ENCODE data around the gene MACROD2. TPM values are rescaled to one million over a fixed set of nuclear protein-coding genes. Genes with fewer than 3 reads are reported as not detected.

The MACROD2 gene
- total and polyA plus RNA-seq, 2 of the 4 experiments (the other 2 are of a cell fraction), result not detected

GRCh38 chr20:14634665-14635064 is 639.3 kb downstream of the MACROD2 start:
- Histone ChIP-seq H3K4me1 (ENCODE audit: control insufficient read depth, insufficient read depth, low read length) (no peaks in the 10 kb centered on the region), H3K79me1 (ENCODE audit: low read depth in 1 of 2, low read length in 2 of 2) (no peaks in the 10 kb centered on the region), H4K8ac (ENCODE audit: low read depth in 2 of 2, low read length in 2 of 2) (no peak overlapping the region), H4K91ac (ENCODE audit: insufficient read depth, low read depth, low read length) (no peak overlapping the region), H2BK120ac (ENCODE audit: low read depth, low read length) (no peak overlapping the region), H2AFZ (replicated peaks; ENCODE audit: low read length, poor library complexity) (no peak overlapping the region), H3K9me3 (ENCODE audit: control insufficient read depth, insufficient read depth, low read length) (no peaks in the 10 kb centered on the region), H2AK5ac (ENCODE audit: low read depth, low read length) (no peak overlapping the region), H3K4ac (ENCODE audit: low read depth, low read length) (no peak overlapping the region), H2BK15ac (ENCODE audit: low read depth, low read length) (no peak overlapping the region), H3K27ac (ENCODE audit: insufficient read depth, low read length) (no peak overlapping the region), H2BK5ac (ENCODE audit: low read depth, low read length, poor library complexity, severe bottlenecking) (no peak overlapping the region), H3K4me2 (ENCODE audit: low read depth, low read length) (no peak overlapping the region), H3K14ac (replicated peaks; ENCODE audit: low read depth, low read length) (no peak overlapping the region), H3K27me3 (ENCODE audit: control insufficient read depth, insufficient read depth, low read length) (no peaks in the 10 kb centered on the region), H3K9me1 (ENCODE audit: insufficient read depth, low read length) (no peaks in the 10 kb centered on the region), H3K56ac (ENCODE audit: extremely low read depth, insufficient read depth, low read length) (no peak overlapping the region), H3K9ac (ENCODE audit: low read depth, low read length) (no peak overlapping the region), H3K18ac (ENCODE audit: low read depth, low read length) (no peak overlapping the region), H4K5ac (ENCODE audit: low read depth, low read length) (no peak overlapping the region), H4K20me1 (ENCODE audit: insufficient read depth, low read length) (no peaks in the 10 kb centered on the region), H2AK9ac (replicated peaks; ENCODE audit: low read depth, low read length, poor library complexity) (no peak overlapping the region), H3K23ac (ENCODE audit: low read depth, low read length) (no peak overlapping the region), H3K4me3 (ENCODE audit: insufficient read depth, low read depth, low read length) (no peak overlapping the region), H2BK20ac (ENCODE audit: low read depth, low read length) (no peak overlapping the region), H3K36me3 (ENCODE audit: control insufficient read depth, insufficient read depth, low read length) (no peaks in the 10 kb centered on the region)
- dilution Hi-C loops (cut with HindIII; ENCODE audit: low sequenced_read_pairs, unreplicated experiment) (no loop called here), in situ Hi-C loops (cut with MboI; ENCODE audit: low sequenced_read_pairs) (no loop called here), intact Hi-C loops (cut with micrococcal nuclease) (no loop called here)
- CTCF ChIA-PET, result no interaction called here
- no TSS peak for BruUV-seq (replicated peaks)
- ATAC-seq (ENCODE audit: low read depth) (no peak), DNase-seq (no peak)
- POLR2A ChIA-PET (ENCODE audit: unreplicated experiment), result no interaction called here
- TF ChIP-seq MAZ (IDR thresholded peaks at IDR 0.05; ENCODE audit: borderline replicate concordance, low read depth, low read length) (no peak), SMC3 (IDR thresholded peaks at IDR 0.05; ENCODE audit: low read depth, low read length) (no peak), RCOR1 (IDR thresholded peaks at IDR 0.05; ENCODE audit: insufficient replicate concordance, low read length) (no peak), POLR2A (IDR thresholded peaks at IDR 0.05; ENCODE audit: low read depth, low read length) (no peak), MXI1 (IDR thresholded peaks at IDR 0.05; ENCODE audit: borderline replicate concordance, low read depth, low read length) (no peak), MAFK (IDR thresholded peaks at IDR 0.05; ENCODE audit: low read depth, low read length) (no peak)

Data from IMR-90 (cell line).